ENCODE data around the gene SORT1. TPM values are rescaled to one million over a fixed set of nuclear protein-coding genes. Genes with fewer than 3 reads are reported as not detected.
"Not testable (repeated sequence)": the region's sequence is repeated elsewhere in the genome, so short reads cannot be mapped to it uniquely, and the experiment has no call there.

The SORT1 gene
- total RNA-seq, 2 donors from 2014 or later: 44.9 to 46.2 TPM

DNA sequence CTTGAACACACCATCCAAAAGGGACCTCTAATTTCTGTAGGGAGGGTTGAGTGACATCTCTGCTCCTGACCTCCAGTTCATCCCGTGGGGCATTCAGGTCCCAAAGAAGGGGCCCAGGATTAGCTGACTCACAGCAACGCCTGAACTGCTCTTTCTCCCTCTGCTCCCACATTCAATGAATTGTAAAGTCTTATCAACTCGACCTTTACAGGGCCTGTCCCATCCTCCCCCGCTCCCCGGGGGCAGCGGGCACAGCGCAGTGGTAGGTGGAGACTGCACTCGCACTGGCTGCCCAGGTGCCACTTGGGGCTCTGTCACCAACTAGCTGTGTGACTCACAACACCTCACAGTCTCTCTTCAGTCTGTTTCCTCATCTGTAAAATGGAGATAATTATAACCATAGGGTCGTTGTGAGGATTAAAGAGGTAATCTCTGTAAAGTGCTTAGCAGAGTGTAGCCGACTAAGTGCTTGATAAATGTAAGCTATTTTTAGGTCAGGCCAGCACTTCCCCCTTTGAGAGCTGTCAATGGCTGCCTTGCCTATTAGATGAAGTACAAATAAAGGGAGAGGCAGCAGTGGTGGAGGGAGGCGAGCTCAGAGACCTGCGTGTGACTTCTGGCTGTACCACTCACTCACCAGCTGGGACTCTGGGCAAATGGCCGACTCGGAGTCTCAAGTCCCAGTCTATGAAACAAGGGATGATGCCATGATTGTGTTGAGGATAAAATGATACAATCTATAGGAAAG lies 90.3 kb downstream of the SORT1 start:
- no peaks in the 10 kb centered on the region for H3K9me3 ChIP-seq (ENCODE audit: control insufficient read depth, low read length)
- Mint-ChIP-seq H3K4me3 (no peak overlapping the region), H3K4me1 (peaks cover 24% of the 10 kb centered on the region), H3K9me3 (no peaks in the 10 kb centered on the region), H3K27ac (peak overlapping the region; percentile 82), H3K27me3 (ENCODE audit: insufficient read depth) (peaks cover 3% of the 10 kb centered on the region), H3K36me3 (ENCODE audit: low read depth) (peaks cover 4% of the 10 kb centered on the region)
- peak overlapping the region; percentile 19 for H3K27ac ChIP-seq (ENCODE audit: low read depth, low read length)
- no peaks in the 10 kb centered on the region for H3K36me3 ChIP-seq (ENCODE audit: control insufficient read depth, insufficient read depth, low read length)
- WGBS, 2 experiments (ENCODE audit: insufficient coverage in 1 of 2, insufficient read length in 1 of 2): 63 to 70% methylated on average over 6 to 14 of the region's 14 CpGs
- peak; percentile 62 for DNase-seq
- peaks cover 11% of the 10 kb centered on the region for H3K4me1 ChIP-seq (ENCODE audit: control insufficient read depth, insufficient read depth, low read length)
- TF ChIP-seq, protein P1, sequence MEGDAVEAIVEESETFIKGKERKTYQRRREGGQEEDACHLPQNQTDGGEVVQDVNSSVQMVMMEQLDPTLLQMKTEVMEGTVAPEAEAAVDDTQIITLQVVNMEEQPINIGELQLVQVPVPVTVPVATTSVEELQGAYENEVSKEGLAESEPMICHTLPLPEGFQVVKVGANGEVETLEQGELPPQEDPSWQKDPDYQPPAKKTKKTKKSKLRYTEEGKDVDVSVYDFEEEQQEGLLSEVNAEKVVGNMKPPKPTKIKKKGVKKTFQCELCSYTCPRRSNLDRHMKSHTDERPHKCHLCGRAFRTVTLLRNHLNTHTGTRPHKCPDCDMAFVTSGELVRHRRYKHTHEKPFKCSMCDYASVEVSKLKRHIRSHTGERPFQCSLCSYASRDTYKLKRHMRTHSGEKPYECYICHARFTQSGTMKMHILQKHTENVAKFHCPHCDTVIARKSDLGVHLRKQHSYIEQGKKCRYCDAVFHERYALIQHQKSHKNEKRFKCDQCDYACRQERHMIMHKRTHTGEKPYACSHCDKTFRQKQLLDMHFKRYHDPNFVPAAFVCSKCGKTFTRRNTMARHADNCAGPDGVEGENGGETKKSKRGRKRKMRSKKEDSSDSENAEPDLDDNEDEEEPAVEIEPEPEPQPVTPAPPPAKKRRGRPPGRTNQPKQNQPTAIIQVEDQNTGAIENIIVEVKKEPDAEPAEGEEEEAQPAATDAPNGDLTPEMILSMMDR (conservative IDR thresholded peaks at IDR 0.05): no peak
- H3K27me3 ChIP-seq (ENCODE audit: control insufficient read depth, insufficient read depth, low read length, poor library complexity, severe bottlenecking): peaks cover 11% of the 10 kb centered on the region
- no peak overlapping the region for H3K9ac ChIP-seq (ENCODE audit: extremely low read depth, low read length, poor library complexity, severe bottlenecking)
- H3K4me3 ChIP-seq (ENCODE audit: low read length): no peak overlapping the region

DNA sequence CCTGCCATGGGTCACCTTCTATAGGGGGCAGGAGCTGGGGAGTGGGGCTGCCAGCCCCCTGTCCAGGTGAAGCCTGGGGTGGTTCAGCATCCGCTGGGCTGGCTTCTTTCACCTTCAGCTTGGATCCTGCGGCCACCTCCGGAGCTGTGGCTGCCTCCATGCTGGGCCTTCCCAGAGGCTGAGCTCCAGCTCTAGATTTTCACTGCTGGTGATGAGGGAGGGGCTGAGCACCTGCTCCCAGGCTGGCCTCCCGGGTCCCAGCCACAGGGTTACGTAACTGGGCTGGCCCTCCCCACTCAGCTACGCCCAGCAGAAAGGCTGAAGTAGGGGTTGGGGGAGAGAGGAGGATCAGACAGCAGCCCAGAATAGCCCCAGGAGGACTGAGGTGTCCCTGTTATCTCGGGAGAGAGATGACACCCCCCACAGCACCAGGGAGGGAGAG lies 90.9 kb downstream of the SORT1 start, which contains the start of gene MYBPHL:
Gene MYBPHL (minus strand): TSS at position 180 of the 442 bp plus-strand sequence. CDS start 20 bp downstream, at position 160.
- no peaks in the 10 kb centered on the region for H3K9me3 ChIP-seq (ENCODE audit: control insufficient read depth, low read length)
- Mint-ChIP-seq H3K27me3 (ENCODE audit: insufficient read depth) (peaks cover 3% of the 10 kb centered on the region), H3K27ac (peak within 1 kb of the TSS; percentile 91), H3K36me3 (ENCODE audit: low read depth) (peaks cover 3% of the 10 kb centered on the region), H3K4me1 (peaks cover 24% of the 10 kb centered on the region), H3K9me3 (no peaks in the 10 kb centered on the region), H3K4me3 (no peak within 1 kb of the TSS)
- no peak for DNase-seq
- H3K4me3 ChIP-seq (ENCODE audit: low read length): no peak within 1 kb of the TSS
- H3K9ac ChIP-seq (ENCODE audit: extremely low read depth, low read length, poor library complexity, severe bottlenecking): no peak within 1 kb of the TSS
- peaks cover 11% of the 10 kb centered on the region for H3K4me1 ChIP-seq (ENCODE audit: control insufficient read depth, insufficient read depth, low read length)
- TF ChIP-seq, protein P1 (conservative IDR thresholded peaks at IDR 0.05): no peak
- WGBS, 2 experiments (ENCODE audit: insufficient coverage in 1 of 2, insufficient read length in 1 of 2): 84 to 86% methylated on average over 5 to 7 of the region's 7 CpGs
- H3K27ac ChIP-seq (ENCODE audit: low read depth, low read length): peak within 1 kb of the TSS; percentile 19
- peaks cover 11% of the 10 kb centered on the region for H3K27me3 ChIP-seq (ENCODE audit: control insufficient read depth, insufficient read depth, low read length, poor library complexity, severe bottlenecking)
- no peaks in the 10 kb centered on the region for H3K36me3 ChIP-seq (ENCODE audit: control insufficient read depth, insufficient read depth, low read length)

DNA sequence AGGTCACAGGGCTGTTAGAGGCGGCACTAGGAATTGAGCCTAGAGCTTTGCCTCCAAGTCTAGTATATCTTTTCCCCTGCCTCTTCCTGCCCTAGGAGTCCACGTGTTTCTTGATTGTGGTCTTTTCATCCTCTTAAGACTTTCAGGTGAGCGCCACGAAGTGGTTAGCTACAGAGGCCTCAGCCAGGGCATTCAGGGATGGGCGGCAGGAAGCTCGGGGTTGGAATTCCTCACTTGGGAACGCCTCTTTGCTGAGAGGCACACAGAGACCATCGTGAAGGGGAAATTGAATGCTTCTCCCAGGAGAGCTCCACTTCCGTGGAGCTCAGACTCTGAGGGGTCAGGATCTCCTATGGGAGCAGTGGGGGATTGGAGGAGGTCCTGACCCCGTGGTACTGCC lies 91.7 kb downstream of the SORT1 start:
- not testable (repeated sequence) for H3K9ac ChIP-seq (ENCODE audit: extremely low read depth, low read length, poor library complexity, severe bottlenecking); H3K9me3 ChIP-seq (ENCODE audit: control insufficient read depth, low read length); H3K36me3 ChIP-seq (ENCODE audit: control insufficient read depth, insufficient read depth, low read length); H3K27me3 Mint-ChIP-seq (ENCODE audit: insufficient read depth); H3K36me3 Mint-ChIP-seq (ENCODE audit: low read depth); H3K4me3 ChIP-seq (ENCODE audit: low read length); H3K27ac ChIP-seq (ENCODE audit: low read depth, low read length); H3K4me3 Mint-ChIP-seq; H3K9me3 Mint-ChIP-seq
- H3K4me1 ChIP-seq (ENCODE audit: control insufficient read depth, insufficient read depth, low read length): peaks cover 11% of the 10 kb centered on the region
- DNase-seq: peak; percentile 70
- Mint-ChIP-seq H3K4me1 (peaks cover 24% of the 10 kb centered on the region), H3K27ac (peak overlapping the region; percentile 91)
- 55 to 63% methylated on average over 7 to 9 of the region's 10 CpGs for WGBS, 2 experiments (ENCODE audit: insufficient coverage in 1 of 2, insufficient read length in 1 of 2)
- peaks cover 11% of the 10 kb centered on the region for H3K27me3 ChIP-seq (ENCODE audit: control insufficient read depth, insufficient read depth, low read length, poor library complexity, severe bottlenecking)

Measured in endodermal cell (in vitro differentiated cells).